ENCODE measurements around the gene TMEM35B. TPM values are rescaled to one million over a fixed set of nuclear protein-coding genes. Genes with fewer than 3 reads are reported as not detected.
A peak's percentile ranks its signal among the peaks of the same experiment; 100 is the strongest.

The TMEM35B gene
- total and polyA plus RNA-seq, 9 of the 15 experiments (the other 6 are each of a cell fraction or from before 2014, with no cell fraction given): 11.4 to 142 (median 21.4) TPM

DNA sequence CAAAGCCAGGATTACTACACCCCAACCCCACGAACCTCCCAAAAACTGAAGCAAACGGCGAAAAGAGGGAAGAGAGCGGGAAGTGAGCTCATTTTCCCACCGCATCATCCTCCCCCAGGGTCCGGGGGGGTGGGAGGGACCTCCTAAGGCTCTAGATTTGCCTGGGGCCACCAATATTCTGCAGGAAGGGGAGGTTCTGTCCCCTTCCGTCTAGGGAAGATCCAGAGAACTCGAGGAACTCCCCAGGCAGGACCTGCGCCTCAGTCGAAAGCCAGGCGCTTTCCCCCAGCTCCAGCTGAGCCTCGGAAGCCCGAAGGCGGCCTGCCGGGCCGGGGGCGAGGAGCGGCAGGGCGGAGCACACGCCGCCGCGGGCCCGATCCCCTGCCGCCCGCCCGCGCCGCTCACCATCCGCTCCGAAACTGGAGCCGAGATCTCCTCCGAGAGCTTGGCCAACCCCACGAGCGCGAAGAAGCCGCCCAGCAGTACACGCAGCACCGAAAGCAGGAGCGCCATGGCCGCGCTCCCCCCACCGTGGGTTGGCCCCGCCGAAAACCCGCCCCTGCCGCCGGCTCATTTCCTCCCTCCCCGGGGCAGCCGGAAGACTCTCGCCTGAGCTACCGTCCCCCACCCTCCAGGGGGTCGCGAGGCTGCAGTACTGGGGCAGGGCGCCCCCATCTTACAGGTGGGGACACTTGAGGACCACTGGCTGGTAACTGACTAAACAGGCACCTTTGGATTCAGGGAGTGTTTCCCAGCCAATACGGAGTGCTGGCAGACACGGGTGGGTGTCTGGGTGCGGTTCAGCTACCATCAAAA is at the start of gene TMEM35B (continued):
- TF ChIP-seq ZMIZ1 (IDR thresholded peaks at IDR 0.05; ENCODE audit: low read depth in 2 of 2, low read length in 2 of 2) (0 out of 4 replicates have a peak, but pooled peaks of 1 of the 2 experiments have one; percentile 68), IRF2 (CRISPR knock-in tag; IDR thresholded peaks at IDR 0.05) (no peak), HNRNPK (IDR thresholded peaks at IDR 0.05; ENCODE audit: low read depth, low read length, poor library complexity, severe bottlenecking) (no peak), RB1 (IDR thresholded peaks at IDR 0.05; ENCODE audit: low read depth) (peak; percentile 88), PML (IDR thresholded peaks at IDR 0.05; ENCODE audit: low read length) (peak; percentile 38; the same call in 1 of the 2 replicates), ZNF12 (CRISPR knock-in tag; IDR thresholded peaks at IDR 0.05) (0 out of 2 replicates have a peak, but pooled peaks have one; percentile 66), CXXC5 (CRISPR knock-in tag; IDR thresholded peaks at IDR 0.05) (peak; percentile 72), EHMT2 (IDR thresholded peaks at IDR 0.05) (no peak)
- TF ChIP-seq, protein P1, sequence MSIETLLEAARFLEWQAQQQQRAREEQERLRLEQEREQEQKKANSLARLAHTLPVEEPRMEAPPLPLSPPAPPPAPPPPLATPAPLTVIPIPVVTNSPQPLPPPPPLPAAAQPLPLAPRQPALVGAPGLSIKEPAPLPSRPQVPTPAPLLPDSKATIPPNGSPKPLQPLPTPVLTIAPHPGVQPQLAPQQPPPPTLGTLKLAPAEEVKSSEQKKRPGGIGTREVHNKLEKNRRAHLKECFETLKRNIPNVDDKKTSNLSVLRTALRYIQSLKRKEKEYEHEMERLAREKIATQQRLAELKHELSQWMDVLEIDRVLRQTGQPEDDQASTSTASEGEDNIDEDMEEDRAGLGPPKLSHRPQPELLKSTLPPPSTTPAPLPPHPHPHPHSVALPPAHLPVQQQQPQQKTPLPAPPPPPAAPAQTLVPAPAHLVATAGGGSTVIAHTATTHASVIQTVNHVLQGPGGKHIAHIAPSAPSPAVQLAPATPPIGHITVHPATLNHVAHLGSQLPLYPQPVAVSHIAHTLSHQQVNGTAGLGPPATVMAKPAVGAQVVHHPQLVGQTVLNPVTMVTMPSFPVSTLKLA (conservative IDR thresholded peaks at IDR 0.05): 0 out of 4 replicates have a peak, but pooled peaks of 1 of the 2 experiments have one; percentile 34
- TF ChIP-seq, protein P2, sequence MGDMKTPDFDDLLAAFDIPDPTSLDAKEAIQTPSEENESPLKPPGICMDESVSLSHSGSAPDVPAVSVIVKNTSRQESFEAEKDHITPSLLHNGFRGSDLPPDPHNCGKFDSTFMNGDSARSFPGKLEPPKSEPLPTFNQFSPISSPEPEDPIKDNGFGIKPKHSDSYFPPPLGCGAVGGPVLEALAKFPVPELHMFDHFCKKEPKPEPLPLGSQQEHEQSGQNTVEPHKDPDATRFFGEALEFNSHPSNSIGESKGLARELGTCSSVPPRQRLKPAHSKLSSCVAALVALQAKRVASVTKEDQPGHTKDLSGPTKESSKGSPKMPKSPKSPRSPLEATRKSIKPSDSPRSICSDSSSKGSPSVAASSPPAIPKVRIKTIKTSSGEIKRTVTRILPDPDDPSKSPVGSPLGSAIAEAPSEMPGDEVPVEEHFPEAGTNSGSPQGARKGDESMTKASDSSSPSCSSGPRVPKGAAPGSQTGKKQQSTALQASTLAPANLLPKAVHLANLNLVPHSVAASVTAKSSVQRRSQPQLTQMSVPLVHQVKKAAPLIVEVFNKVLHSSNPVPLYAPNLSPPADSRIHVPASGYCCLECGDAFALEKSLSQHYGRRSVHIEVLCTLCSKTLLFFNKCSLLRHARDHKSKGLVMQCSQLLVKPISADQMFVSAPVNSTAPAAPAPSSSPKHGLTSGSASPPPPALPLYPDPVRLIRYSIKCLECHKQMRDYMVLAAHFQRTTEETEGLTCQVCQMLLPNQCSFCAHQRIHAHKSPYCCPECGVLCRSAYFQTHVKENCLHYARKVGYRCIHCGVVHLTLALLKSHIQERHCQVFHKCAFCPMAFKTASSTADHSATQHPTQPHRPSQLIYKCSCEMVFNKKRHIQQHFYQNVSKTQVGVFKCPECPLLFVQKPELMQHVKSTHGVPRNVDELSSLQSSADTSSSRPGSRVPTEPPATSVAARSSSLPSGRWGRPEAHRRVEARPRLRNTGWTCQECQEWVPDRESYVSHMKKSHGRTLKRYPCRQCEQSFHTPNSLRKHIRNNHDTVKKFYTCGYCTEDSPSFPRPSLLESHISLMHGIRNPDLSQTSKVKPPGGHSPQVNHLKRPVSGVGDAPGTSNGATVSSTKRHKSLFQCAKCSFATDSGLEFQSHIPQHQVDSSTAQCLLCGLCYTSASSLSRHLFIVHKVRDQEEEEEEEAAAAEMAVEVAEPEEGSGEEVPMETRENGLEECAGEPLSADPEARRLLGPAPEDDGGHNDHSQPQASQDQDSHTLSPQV (IDR thresholded peaks at IDR 0.05): 0 out of 2 replicates have a peak, but pooled peaks have one; percentile 45
